HG02759 (cell line): Measurements from ENCODE around the gene SELENOS.

Experiments
- ATAC-seq: cut with Tn5 transposase; IDR thresholded peaks from one replicate; pipeline ENCODE4 v1.9.1; 2021; ENCODE audit warnings: mild to moderate bottlenecking, moderate library complexity; ENCODE audit not compliant: unreplicated experiment

Gene SELENOS, protein sequence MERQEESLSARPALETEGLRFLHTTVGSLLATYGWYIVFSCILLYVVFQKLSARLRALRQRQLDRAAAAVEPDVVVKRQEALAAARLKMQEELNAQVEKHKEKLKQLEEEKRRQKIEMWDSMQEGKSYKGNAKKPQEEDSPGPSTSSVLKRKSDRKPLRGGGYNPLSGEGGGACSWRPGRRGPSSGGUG

DNA sequence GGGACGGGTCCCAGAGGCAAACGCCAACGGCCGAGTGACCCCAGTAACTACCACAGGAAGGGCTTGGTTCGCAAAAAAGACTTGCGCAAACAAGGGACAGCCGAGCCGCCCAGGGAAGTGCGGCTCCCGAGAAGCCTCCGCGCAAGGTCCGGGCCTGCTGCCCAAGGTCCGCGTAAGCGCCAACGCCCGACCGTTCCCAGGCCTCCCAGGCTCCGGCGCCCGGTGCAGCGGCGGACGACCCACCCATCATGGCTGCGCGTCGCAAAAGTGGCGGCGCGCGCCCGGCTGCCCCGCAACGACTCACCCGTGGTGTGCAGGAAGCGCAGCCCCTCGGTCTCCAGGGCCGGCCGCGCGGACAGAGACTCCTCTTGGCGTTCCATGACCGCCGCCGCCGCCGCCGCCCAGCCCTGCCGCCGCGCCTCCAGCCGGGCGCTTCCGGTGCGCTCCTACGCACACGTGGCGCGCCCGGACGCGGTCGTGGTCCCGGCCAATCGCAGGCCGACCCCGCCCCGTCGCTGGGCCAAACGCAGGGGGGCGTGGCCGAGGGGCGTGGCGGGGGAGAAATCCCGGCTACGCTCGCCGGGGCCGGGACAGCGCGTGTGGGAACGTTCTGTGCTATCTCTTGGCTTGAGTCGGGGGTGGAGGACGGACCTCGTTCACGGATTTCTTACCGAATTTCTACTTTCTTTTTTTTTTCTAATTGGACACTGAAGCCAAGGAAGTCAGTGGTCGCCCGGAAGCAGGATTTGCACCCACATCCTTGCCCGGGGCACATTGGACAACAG, at the start of gene SELENOS:
Gene SELENOS, minus strand, starts transcription at position 448 of the 785 bp plus-strand sequence. Its CDS starts 68 bp downstream, at position 380.
- ATAC-seq = peak; percentile 94

DNA sequence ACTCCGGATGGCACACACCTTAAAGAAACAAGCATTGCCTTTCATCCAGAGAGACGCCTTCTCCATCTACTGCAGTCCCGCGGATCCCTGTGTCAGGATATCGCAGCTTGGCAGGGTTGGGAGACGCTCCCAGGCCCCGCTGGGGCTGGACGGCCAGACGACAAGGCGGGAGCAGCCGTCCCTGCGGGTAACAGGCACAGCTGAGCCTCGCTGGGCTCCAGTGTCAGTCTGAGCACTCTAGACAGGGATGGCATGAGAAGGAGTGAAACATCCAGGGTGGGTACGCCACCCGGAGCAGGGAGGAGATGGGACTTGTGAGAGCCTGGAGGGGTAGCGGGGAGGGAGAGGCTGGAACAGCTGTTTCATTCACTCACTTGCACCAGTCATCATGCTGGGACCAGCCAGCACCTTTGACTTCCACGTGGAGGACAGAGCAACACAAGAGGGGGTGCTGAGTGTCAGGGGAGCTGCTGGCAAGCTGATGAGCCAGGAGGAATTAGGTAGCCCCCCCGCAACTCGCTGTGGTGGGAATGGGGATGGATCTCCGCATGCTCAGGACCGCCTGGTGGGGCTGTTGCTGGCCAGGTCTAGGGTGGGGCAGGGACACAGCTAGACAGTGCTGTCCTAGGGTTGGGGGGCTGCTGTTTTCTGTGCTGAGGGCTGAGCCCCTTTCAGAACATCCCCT, 49.3 kb upstream of the SELENOS start:
- ATAC-seq = no peak

DNA sequence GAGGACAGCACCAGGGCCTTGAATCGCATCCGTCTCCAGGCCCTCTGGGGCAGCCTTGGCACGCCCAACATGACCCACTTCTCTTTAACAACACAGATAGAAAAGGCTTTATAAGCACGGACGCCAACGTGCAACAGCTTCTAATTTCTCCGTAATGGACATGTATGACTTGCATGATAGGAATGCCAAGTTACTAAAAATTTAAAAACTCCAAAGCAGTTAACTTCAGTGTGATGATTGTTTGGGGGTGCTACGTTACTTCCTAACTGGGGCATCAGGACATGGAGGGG, 48.7 kb upstream of the SELENOS start:
- no peak for ATAC-seq

DNA sequence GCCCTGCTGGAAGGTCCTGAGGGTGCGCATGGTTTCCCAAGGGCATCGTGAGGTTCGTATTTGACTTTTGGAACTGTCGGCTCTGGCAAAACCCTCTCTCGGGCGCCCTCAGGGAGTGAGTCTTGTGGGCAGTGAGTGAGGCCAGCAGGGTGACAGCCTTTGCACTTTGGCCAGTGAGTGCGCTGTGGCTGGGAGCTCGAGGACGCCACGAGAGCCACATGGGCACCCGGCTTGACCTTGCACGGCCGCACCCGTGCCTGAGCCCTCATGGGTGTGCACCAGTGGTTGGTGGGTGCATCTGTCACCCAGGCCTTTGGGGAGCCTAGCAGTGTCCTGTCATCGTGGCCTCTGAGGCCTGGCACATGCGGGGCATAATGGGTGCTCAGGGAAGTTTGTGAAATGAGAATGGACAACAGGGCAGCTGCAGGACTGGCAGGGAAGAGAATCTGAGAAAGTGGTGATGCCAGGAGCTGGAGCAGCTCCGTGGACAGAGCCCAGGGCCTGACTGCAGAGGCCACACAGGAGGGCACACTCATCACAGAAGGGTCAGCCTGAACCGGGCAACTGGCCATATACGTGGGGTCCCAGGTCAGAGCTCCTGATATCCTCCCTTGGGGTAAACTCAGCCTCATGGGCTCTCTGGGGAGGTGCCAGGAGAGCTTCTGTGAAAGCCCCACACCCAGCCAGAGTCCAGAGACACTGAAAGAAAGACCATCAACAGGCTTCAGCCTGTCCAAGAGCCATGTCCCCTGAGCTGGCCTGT, 48.2 kb upstream of the SELENOS start:
- ATAC-seq = no peak

DNA sequence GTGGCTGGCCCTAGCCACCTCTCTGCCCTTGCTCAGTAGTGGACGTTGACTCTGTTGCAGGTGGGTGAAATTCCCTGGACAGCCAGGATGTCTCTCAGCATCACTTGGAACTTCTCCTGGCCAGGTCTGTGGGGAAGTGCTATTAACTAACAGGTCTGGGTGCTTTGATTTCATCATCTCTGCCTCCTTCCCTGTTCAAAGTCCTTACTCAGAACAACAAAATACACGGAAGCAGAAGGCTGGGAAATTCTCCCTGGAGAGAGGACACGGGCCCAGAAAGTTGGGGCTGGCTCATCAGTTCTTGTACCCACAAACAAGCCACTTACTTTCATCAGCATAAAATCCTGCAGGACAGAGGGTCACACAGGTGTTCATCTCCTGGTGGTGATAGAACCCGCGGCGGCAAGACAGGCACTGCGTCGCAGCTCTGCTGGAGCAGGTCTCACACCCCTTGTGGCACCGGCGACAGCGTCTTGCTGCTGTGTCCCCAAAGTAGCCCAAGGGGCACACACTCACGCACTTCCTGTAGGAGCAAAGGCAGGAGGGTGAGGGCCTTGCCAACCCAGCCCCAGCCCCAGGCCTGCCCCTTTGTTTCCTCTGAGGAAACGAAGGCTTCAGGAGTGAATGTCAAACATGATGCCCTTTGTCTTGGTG, 47.4 kb upstream of the SELENOS start:
- no peak for ATAC-seq

DNA sequence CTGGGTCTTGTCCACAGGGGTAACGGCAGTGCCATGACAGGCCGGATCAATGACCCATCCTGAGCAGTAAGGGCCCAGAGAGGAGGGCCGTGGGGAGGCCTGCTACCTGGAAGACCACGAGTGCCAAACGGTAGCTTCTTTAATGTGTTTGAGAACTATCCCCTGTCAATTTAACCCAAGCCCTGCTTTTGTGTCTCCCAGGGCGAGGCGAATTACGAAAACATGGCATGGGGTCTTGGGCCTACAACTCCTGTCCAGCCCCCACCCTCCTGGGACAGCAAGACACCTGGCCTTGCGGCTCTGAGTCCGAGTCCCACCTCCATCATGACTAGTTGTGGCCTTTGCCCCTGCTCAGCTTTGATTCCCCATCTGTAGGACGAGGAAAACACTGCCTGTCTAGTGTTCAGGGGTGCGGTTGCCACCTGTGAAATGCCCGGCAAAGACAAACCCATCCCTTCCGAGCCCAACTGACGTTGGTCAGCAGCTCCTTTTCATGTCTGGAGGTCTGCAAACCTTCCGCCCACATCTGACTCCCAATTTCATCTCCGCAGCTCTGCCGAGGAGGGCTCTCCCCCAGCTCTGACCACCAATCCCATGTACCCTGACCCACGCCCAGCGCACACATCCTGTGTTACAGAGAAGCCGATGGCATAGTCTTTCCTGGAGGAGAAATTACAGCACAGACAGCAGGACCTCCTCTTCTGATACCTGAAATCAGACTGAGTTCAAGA, 46.7 kb upstream of the SELENOS start:
- ATAC-seq = no peak

DNA sequence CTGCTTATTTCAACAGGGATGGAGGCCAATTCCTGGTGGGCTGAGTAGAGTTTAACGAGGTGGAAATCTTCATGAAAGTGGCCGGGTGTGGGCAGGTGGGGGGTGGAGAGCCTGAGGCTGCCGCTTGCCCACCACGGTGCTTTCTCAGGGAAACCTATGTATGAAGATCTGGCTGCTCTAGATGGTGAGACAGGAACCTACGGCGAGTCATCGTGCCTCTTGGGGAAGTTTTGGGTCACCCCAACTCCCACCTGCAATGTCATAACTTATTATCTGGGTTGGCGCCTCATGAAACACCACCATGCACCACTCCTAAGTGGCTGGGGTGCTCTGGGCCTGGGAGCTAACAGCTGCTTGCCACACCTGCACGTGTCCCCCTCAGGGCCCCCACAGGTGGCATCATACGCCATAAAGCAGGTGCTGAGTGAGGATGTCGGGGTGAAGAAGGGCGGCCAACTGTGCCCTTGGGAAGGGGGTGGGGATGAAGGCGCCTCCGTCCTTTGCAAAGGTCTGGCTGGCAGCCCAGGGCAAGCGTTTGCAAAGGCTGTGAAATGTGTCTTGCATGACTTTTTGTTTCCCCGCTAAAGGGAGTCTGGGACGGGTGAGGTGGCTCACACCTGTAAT, 45.7 kb upstream of the SELENOS start:
- no peak for ATAC-seq

DNA sequence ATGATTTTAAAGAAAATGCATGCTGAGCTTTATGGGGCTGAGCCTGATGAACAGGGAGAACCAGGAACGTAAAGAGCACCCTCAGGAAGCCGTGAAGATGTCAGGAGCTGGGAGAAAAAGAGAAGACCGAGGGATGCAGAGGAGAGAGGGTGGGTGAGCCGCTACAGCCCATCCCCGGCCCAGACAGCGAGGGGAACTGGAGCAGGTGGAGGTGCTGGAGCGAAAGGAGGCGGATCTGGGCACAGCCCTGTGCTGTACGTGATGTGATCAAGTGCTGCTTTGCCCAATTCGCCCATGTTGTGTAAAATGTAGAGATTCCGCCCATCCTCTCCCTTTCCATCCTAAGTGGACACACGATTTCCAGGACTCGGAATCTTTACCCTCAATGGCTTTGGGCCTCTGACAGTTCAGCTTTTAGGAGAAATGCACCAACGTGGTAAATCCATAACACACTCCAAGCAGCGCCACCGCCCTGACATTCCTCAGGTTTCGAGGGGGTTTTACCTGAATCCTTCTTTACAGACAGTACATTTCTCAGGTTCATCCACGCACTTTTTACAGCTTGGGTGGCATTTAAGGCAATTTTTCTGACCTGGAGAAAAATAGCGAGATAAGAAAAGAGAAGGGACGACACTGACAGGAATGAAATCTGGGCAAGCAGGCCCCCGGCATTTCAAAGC, 44.9 kb upstream of the SELENOS start:
- ATAC-seq = no peak

DNA sequence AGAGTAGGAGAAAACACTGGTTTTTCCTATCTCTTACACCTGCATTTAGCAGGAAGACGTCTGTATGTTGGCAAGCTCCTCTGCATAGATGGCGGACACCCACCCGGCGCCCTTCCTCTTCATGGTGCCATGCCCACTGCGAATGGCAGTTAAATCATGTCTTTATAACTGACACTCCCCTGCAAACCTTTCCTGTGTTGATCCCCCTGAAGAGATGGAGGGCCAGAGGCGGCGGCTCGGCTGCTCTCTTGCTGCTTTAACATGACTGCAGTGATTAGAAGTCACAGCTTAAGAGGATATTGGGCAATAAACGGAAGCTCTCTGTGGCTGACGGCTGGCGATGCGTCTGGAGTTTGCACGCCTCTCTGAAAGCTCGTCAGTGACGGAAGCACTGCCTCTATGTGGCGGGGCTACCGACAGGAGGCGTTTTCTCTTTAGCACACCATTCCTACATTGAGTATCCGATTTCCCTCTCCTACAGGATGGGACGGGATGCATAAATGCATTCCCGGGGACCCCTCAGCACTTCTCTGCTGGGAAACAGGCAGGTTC, 43.3 kb upstream of the SELENOS start:
- peak; percentile 54 for ATAC-seq

DNA sequence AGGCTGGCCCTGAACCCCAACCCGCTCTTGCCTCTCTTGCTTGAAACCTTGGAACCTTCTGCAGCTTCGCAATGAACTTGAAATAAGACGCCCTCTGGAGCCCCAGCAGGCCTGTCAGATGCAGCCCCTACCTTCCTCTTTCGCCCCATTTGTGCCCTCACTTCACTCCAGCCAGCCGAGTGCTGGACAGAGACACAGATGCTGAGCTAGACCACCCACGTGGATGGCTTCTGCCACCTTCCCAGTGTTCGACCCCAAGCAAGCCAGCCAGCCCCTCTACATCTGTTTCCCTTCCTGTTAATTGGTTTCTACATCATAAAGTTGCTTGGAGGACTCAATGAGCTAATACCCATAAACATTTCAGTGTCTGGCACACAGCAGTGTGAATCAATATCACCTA, 41.6 kb upstream of the SELENOS start:
- ATAC-seq = no peak

DNA sequence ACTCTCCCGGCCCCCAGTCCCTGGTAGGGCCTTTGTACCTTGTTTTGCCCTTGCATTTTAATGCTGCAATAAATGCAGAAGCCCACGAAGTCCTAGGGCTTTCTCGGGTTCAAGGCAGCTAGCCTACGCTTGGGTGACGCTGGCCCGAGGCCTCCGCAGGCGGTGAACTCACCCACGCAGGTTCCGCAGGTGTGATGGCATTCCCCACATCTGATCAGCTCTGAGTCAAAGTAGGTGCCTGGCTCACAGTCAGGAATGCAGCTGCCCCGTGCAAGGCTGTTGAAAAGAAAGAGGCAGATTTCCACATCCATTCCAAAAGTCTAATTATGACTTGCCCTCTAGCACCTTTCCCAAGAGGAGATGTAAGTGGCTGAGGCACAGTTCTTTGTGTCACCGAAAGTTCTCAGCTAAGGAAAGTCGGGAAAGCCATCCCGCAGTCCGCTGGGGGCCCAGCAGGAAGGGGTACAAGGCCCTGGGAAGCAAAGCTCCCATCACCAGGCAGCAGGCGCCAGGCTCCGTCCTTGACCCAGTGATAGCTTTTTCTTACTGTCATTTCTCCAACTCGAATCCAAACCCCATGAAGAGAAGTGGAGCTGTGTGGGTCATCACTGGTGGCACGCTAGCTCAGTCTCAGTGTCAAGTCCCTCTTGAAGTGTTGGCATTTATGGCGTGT, 41.0 kb upstream of the SELENOS start:
- ATAC-seq = no peak

DNA sequence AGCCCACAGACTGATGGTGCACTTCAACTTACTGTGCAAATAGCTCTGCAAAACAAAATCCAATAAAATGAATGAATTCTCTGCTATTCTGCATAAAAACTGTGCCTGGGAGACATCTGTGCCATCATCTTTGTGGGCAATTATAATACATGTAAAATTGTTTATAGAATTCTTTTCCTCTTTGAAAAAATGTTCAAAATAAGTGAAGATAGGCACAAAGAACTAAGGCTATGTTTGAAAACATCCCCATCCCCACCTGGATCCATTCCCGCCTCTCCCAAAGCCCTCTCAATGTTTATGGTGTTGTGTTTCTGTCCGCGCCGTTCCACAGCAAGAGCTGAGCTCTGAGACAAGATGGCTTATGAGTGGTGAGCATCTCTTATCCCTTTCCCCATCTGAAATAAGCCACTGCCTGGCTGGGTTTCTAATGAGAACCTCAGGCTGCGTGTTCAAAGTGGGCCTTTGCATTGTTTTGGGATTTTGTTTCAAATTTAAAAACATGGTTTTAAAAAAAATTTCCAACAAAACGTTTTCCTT, 40.1 kb upstream of the SELENOS start:
- no peak for ATAC-seq

DNA sequence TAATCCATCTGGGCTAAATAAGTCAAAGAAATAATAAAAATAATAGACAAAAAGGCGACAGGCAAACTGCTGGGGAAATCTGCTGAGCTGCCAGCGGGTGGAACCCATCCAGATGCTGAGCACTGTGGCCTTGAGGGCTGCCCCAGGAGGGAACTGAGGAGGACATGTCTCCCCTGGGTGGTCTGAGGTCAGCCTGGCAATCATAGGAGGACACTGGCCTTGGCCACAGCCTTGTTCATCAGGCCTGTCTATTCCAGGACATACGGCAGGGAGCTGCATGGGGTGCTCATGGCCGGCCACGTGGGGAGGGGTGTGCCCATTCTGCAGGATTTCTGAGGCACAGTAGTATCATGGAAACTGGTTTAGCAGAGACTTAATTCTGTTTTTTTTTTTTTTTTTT, 39.2 kb upstream of the SELENOS start:
- ATAC-seq = no peak

DNA sequence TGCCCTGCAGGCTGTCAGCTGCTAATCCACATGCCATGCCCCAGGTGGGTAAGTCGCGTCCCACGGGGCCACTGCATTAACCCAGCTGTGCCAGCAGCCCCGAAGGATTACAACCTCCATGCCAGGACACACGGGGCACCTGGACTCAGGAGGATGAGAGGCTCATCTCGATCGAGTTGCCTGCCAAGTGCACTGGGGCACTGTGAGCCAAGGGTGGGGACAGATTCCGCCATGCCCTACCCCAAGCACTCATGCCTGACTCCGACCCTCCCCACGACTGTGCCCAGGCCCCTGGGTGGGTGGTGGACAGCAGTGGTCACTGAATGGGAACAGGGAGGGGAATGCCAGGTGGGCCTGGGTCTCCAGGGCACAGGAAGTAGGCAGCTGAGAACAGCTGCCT, 38.5 kb upstream of the SELENOS start:
- ATAC-seq = no peak

DNA sequence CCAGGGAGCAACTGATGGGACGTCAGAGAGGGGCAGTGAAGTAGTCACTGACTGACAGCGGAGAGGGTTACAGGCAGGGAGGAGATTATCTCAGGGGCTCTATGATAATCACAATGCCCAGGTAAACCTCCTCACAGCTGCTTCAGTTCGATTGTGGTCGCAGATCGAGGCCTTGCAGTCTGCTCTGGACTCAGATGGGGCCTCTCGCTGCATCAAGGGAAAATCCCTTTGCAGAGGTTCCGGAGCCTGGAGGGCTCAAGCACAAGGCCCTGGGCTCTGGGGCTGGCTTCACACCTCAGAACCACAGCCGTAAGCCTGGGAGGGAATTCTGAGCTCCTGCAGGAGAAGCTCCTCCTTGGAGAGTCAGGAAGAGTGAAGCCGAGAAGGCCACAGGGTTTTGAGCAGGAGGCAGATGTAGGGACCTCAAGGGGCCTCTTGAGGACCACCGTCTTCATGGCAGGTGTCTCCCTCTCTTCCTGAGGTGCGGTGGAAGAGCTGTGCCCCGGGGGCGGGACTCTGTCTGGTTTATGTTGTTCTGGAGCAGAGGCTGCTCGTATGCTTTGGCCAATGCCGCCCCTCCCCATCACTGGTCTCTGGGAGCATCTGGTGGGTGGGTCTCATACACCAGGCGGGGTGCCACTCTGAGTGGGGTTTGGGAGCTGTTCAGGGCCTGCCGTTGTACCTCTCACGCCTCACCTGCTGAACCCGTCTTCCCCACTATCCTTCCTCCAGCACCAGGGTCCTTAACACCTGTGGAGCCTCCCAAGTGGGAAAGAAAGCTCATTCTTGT, 37.2 kb upstream of the SELENOS start:
- no peak for ATAC-seq

DNA sequence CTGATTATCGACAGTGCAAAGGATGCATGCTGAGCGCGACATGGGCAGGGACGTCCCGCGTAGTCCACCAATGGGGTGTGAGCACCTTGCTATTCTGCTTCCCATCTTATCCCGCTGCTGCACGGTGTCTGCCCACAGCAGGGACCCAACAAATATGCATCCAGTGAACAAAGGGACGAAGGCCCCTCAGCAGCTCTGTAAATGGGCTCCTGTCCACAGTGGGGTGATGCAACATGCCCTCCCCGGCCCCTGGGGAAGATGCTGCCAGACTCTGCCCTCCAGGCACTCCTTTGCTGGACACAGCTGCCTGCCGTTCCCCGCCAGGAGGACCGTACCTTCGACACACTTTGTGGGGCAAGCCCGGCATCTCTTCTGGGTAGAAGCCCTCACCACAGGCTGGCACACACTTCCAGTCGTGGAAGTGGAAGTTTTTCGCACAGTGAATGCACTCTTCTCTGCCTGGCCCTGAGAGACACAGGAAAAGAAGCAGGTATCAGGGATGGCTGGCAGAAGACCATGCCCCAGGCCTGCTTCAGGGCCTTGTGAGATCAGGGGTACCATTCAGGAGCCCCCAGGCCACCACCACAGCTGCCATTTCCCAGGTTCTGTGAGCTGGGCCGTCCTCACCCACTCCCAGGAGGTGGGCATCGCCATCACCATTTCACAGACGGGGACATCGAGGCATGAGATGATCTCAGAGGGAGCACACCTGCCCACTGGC, 35.9 kb upstream of the SELENOS start:
- no peak for ATAC-seq

DNA sequence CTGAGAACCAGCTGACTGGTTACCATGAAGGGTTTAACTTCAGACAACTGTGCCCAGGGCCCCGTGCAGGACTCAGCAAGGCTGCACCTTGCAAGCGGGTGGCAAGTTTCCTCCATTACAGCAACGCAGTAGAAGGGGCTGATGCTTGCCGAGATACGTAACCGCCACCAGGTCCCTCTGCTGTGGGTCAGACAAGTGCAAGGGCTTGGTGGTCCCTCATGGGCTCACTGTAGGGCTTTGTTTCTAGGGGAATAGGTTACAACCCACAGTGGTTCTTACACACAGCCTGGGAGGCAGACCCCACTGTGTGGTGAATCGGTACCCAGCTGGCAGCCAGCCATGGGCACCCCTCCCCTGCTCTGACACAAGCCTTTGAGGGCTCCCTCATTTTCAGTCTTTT, 33.2 kb upstream of the SELENOS start:
- no peak for ATAC-seq
